Heart left ventricle (tissue), 16 donors: Measurements from ENCODE around the gene ELFN2. TPM values are rescaled to one million over a fixed set of nuclear protein-coding genes. Genes with fewer than 3 reads are reported as not detected.

Experiments
- ATAC-seq, 4 donors: fragments of 200-7000 bp; cut with Tn5 transposase; one replicate each; pipeline ENCODE4 v1.9.1; 2020 to 2022; ENCODE audit warnings: moderate library complexity in 4 of 4, mild to moderate bottlenecking in 3 of 4, moderate number of reproducible peaks in 1 of 4
- DNase-seq, 5 donors: peaks; one replicate each; pipeline ENCODE4 v3.0.0-alpha.2; 2020
- H3K27ac ChIP-seq, 12 donors: fragments of 200-600 bp; sonication (generic) in 4 of 12; one replicate each; pipeline versions ENCODE4 v1.5.0 to v1.8.0; 2016 to 2022; ENCODE audit warnings: mild to moderate bottlenecking in 2 of 12
- H3K27me3 ChIP-seq, 9 donors: fragments of 200-600 bp; sonication (generic) in 2 of 9; one replicate each; pipeline versions ENCODE4 v1.5.1 to v1.8.0; 2016 to 2022; ENCODE audit warnings: mild to moderate bottlenecking in 3 of 9
- H3K36me3 ChIP-seq, 9 donors: fragments of 200-600 bp; sonication (generic) in 2 of 9; one replicate each; pipeline versions ENCODE4 v1.5.0 to v1.8.0; 2018 to 2022; ENCODE audit warnings: mild to moderate bottlenecking in 2 of 9
- H3K4me1 ChIP-seq, 12 donors: fragments of 200-600 bp; sonication (generic) in 4 of 12; one replicate each; pipeline versions ENCODE4 v1.5.0 to v1.8.0; 2016 to 2022; ENCODE audit warnings: mild to moderate bottlenecking in 3 of 12
- H3K4me3 ChIP-seq, 12 donors: fragments of 200-600 bp; sonication (generic) in 4 of 12; one replicate each; pipeline versions ENCODE4 v1.5.0 to v1.8.0; 2017 to 2022; ENCODE audit warnings: mild to moderate bottlenecking in 9 of 12, moderate library complexity in 4 of 12
- H3K9me3 ChIP-seq, 12 donors: fragments of 200-600 bp; sonication (generic) in 4 of 12; one replicate each; pipeline versions ENCODE4 v1.5.0 to v1.8.0; 2016 to 2022; ENCODE audit warnings: mild to moderate bottlenecking in 1 of 12
- CTCF ChIP-seq, 12 donors: fragments of 200-600 bp; sonication (generic) in 4 of 12; IDR thresholded peaks; one replicate each; pipeline versions ENCODE4 v1.5.0 to v1.8.0; 2018 to 2022; ENCODE audit warnings: antibody characterized with exemption in 12 of 12, mild to moderate bottlenecking in 5 of 12
- POLR2A ChIP-seq, 2 donors: fragments of 450-650 bp; IDR thresholded peaks; one replicate each; pipeline ENCODE4 v1.6.1; 2017; ENCODE audit warnings: antibody characterized with exemption in 2 of 2, mild to moderate bottlenecking in 2 of 2, moderate library complexity in 2 of 2
- WGBS, 4 donors: extraction: QIAGEN DNeasy Blood & Tissue Kit in 2 of 4; methylation state at CpG; one replicate each; pipeline versions ENCODE4 v1.1.5 to v1.1.7; 2013 to 2018; 5-methylcytosine and 5-hydroxymethylcytosine counted together
- intact Hi-C, 10 donors: fragments of 100-400 bp; cut with DNase I; formaldehyde crosslinking; loops; one replicate each; pipeline versions ENCODE4 v1.11.1 to v1.14.2; 2022
- polyA plus RNA-seq, 2 donors: library from polyadenylated mRNA; stranded (reverse); fragments of 200-250 nt; gene quantifications; one replicate each; pipeline ENCODE4 v1.2.3, GENCODE V29; 2013
- total RNA-seq, 9 donors: library from RNA; depleted of rRNA in 2 of 9; stranded (reverse); fragments of >200 nt in 2 of 9; fragmentation: NEBNext Ultra II Directional in 3 of 9; extraction: Animal tissue kit (Norgen Biotek cat#: 25700) in 3 of 9; gene quantifications; one replicate each; pipeline versions ENCODE4 v1.1.0 to v1.2.4, GENCODE V29; 2016 to 2023
- donor health status: ischemic (EF 13 %, LVEDD 7.1; RV severe dilation, severe dysfunction).
- donor health status: healthy with polysubstance abuse.
- donor health status: DM: no; HTN: yes; CAD: no.
- donor health status: DM: no; HTN: no; CAD: no.
- donor health status: ischemic (EF 25% LVEDD 6.9; RV normal size, moderate dysfunction).
- donor health status: ischemic (EF 25% LVEDD 5.7; RV mildly dilated, moderate dysfunction).
- donor health status: healthy.
- donor health status: DM: yes; HTN: yes; CAD: no.
- donor health status: ischemic (EF 35%, LVEDD 5.7; RV mildly dilated, moderate dysfunction).
- donor health status: nonischemic (EF 11% LVEDD 7.7; RV severe dilation, severe dysfunction).
- donor health status: DM: yes; HTN: yes; CAD: no.
- donor health status: PGD.
- donor health status: ischemic (EF 29% LVEDD 5.4; RV normal size, mild dysfunction).
- donor health status: nonischemic (EF 23%, LVEDD 6.1; RV moderate dilation, normal function).

ELFN2 gene
- total and polyA plus RNA-seq, 11 donors: 0.01 to 0.72 (median 0.05) TPM; not detected in 4

DNA sequence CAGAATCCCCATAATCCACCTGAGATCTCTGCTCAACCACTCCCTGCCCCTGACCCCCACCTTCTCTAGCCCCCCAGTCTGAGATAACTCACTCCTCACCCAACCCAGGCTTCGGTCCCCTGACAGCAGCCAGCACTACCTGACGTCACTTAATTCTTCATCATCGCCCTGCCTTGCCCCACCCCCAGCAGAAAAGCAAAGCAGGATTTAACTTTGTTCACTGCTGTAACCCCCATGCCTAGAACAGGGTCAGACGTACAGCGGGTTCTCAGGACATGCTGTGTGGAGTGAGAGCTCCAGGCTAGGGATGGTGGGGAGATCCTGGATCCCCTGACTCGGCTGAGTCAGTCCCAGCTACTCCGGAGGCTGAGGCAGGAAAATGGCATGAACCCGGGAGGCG, 45.8 kb downstream of the ELFN2 start:
- no peak for DNase-seq
- Histone ChIP-seq H3K27ac (no peak overlapping the region), H3K27me3 (peaks cover 6 to 77% (median 37%) of the 10 kb centered on the region in 9 donors), H3K4me1 (peaks cover 0 to 3% (median 0%) of the 10 kb centered on the region in 12 donors), H3K36me3 (no peaks in the 10 kb centered on the region), H3K4me3 (no peak overlapping the region), H3K9me3 (no peaks in the 10 kb centered on the region)
- intact Hi-C loops: no loop called here
- WGBS, 4 donors: 46 to 53% (median 47%) methylated on average over 9 of the region's 9 CpGs
- TF ChIP-seq CTCF (IDR thresholded peaks at IDR 0.05) (no peak), POLR2A (IDR thresholded peaks at IDR 0.05) (no peak)
- no peak for ATAC-seq

DNA sequence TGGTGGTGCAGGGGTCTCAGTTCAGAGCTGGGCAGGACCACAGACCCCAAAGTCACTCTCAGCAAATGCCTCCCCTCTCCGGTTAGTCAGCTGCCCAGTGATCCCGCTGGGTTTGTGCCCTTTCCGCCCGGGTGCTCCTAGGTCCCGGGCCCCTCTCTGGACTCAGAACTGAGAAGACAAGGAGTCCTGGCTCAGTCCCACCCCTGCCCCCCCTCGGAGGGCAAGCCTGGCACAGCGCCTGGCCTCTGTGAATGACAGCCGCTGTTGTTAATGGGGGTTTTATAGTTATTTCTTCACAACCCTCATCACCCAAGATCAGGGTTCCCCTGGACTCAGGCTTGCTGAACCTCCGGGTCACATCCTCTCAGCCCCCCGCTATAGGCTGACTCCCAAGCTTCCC, 47.6 kb downstream of the ELFN2 start:
- Histone ChIP-seq H3K27ac (no peak overlapping the region), H3K4me1 (peaks cover 0 to 7% (median 0%) of the 10 kb centered on the region in 12 donors), H3K9me3 (no peaks in the 10 kb centered on the region), H3K36me3 (no peaks in the 10 kb centered on the region), H3K4me3 (no peak overlapping the region), H3K27me3 (peaks cover 6 to 83% (median 40%) of the 10 kb centered on the region in 9 donors)
- 55 to 75% (median 67%) methylated on average over 10 of the region's 10 CpGs for WGBS, 4 donors
- TF ChIP-seq CTCF (IDR thresholded peaks at IDR 0.05): no peak
- no peak for TF ChIP-seq POLR2A (IDR thresholded peaks at IDR 0.05)
- DNase-seq (no peak), ATAC-seq (no peak)
- intact Hi-C loops: no loop called here

- Histone ChIP-seq H3K9me3 (no peaks in the 10 kb centered on the region), H3K27me3 (peaks cover 6 to 82% (median 40%) of the 10 kb centered on the region in 9 donors), H3K27ac (no peak overlapping the region), H3K4me3 (no peak overlapping the region), H3K36me3 (no peaks in the 10 kb centered on the region), H3K4me1 (peaks cover 0 to 7% (median 0%) of the 10 kb centered on the region in 12 donors)
- DNase-seq: no peak
- intact Hi-C loops: no loop called here
- 37 to 49% (median 39%) methylated on average over 10 to 13 of the region's 13 CpGs for WGBS, 4 donors
- TF ChIP-seq CTCF (IDR thresholded peaks at IDR 0.05): no peak
- TF ChIP-seq POLR2A (IDR thresholded peaks at IDR 0.05): no peak
- ATAC-seq: no peak
These were observed 48.2 kb downstream of the ELFN2 start for GRCh38 chr22:37379085-37379484.

DNA sequence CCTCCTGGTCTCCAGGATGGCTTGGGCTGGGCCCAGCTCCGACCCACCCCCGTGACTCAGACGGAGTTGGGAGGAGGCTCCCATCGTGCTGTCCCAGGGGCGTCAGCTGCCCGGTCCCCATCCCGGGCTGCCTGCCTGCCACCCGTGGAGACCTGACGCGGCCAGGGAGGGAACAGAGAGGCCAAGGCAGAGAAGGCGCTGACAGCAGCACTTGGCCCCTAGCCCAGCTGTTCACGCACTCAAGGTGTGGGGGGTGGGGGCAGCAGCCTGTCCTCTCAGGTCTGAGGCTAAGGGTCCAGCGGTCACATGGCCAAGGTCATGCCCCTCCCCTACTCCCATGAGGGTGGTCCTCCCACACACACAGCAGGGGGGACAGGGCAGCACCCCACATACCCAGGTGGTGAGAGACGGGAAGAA, 48.6 kb downstream of the ELFN2 start:
- intact Hi-C loops: no loop called here
- Histone ChIP-seq H3K9me3 (no peaks in the 10 kb centered on the region), H3K27me3 (peaks cover 6 to 79% (median 40%) of the 10 kb centered on the region in 9 donors), H3K27ac (no peak overlapping the region), H3K4me1 (peaks cover 0 to 7% (median 0%) of the 10 kb centered on the region in 12 donors), H3K36me3 (no peaks in the 10 kb centered on the region), H3K4me3 (no peak overlapping the region)
- WGBS, 4 donors: 11 to 25% (median 22%) methylated on average over 3 to 14 of the region's 14 CpGs
- ATAC-seq (no peak), DNase-seq (no peak)
- TF ChIP-seq POLR2A (IDR thresholded peaks at IDR 0.05) (no peak), CTCF (IDR thresholded peaks at IDR 0.05) (no peak)
